EH (cell line): ENCODE results near the gene TINAG.

Experiments
- DNase-seq: peaks from one replicate; pipeline ENCODE4 v3.0.0-alpha.2; 2015; ENCODE audit warnings: low read depth

The TINAG gene

GRCh38 chr6:54427396-54427937 lies 119.2 kb downstream of the TINAG start:
- DNase-seq, result peak; percentile 39

- DNase-seq, result no peak
These were observed 120.2 kb downstream of the TINAG start for GRCh38 chr6:54428431-54428830.

GRCh38 chr6:54431466-54431865 lies 123.2 kb downstream of the TINAG start:
- DNase-seq, result peak; percentile 59
